SIG-M5 treated with dmso at 0.1 percent for 504 hours (cell line): Measurements from ENCODE around the gene MTUS2.

Experiments
- DNase-seq: peaks from one replicate; lab custom pipeline; 2025; ENCODE audit not compliant: unreplicated experiment; lab: John Stamatoyannopoulos, UW

MTUS2 gene

GRCh38 chr13:29537736-29538651 is 717.9 kb downstream of the MTUS2 start:
- no peak for DNase-seq

DNA sequence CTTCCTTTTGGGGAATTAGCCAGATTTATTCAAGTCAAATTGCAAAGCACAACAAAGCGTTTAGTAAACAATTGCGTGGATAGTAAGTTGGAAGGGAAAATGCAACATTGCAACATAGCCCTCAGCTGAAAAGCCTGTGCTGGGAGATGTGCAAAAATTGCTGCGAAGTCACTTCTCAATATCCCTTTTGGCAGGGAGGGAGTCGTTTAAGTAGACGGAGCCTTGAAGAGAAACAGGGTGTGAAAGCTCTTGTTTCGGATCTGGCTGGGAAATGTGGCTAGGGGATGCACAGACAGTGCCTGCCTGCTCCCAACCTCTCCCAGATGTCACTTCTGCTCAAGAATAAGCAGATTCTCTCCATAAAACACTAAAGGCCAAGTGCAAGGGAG is 718.5 kb downstream of the MTUS2 start:
- no peak for DNase-seq

GRCh38 chr13:29539856-29540255 is 719.7 kb downstream of the MTUS2 start:
- DNase-seq, result peak; percentile 6

GRCh38 chr13:29540334-29540733 is 720.2 kb downstream of the MTUS2 start:
- DNase-seq, result no peak

- no peak for DNase-seq
These were observed 720.7 kb downstream of the MTUS2 start for GRCh38 chr13:29540799-29541198.

DNA sequence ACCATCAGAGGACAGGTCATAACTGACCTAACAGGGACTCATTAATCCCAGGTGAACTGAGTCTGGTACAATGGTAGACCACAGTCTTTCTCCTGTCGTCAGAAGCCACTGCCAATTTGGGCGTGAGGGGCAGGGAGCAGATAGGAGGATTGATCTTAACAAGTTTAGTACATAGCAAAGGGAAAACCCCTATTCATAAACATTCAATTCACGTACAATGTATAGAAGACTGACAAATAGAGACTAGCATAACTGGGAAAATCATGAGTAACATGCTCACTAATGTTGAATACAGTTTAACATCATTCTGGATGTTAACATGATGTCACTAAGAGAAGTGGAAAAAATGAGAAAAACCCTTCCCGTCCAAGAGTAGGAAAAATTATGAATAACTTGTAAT is 721.3 kb downstream of the MTUS2 start:
- no peak for DNase-seq

DNA sequence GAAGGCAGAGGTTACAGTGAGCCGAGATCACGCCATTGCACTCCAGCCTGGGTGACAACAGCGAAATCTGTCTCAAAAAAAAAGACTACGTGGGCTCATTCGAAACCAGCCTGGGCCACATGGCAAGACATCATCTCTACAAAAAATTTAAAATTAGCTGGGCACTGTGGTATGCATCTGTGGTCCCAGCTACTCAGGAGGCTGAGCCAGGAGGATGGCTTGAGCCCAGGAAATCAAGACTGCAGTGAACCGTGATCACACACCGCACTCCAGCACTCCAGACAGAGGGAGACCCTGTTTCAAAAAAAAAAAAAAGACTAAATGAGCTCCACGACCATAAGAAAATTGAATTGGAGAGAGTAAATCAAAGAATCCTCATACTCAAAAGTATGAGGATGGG is 722.2 kb downstream of the MTUS2 start:
- DNase-seq, result no peak

DNA sequence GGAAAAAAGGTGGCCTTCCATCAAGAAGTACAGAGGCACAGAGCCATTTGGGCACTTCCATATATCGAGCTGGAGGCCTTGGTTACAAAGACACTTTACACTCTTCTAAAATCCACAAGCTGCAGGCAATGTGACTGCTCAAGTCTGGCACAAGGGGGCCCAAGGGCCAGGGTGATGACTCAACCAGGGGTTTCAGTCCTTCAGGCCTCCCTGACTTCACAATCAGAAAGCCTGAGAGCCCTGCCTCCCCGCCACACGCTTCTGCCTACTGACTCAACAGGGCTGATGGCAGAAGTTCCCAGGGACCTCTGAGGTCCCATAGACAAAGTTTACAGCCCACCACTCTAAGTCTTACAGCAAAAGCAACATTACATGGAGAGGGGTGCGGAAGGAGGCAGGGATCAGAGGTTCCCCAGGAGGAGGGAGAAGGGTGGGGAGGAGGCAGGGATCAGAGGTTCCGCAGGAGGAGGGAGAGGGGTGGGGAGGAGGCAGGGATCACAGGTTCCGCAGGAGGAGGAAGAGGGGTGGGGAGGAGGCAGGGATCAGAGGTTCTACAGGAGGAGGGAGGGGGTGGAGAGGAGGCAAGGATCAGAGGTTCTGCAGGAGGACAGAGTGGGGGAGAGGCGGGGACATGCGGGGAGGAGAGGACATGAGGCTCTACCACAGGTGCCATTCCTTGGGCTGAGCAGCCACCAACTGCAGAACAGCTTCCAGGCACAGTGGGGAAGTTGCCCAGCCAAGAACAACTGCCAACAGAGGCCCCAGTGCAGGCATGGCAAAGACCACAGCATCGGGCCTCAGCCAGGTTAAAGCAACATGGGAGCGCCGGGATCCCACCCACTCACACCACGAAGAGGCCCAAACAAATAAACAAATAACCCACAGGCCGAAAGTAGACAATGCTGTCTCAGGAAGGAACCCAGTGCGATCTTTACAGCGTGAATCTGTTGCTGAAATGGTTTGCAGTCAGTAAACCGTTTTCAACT is 723.4 kb downstream of the MTUS2 start:
- peak; percentile 74 for DNase-seq

GRCh38 chr13:29545988-29546387 is 725.8 kb downstream of the MTUS2 start:
- no peak for DNase-seq

GRCh38 chr13:29546662-29547061 is 726.5 kb downstream of the MTUS2 start:
- DNase-seq, result no peak

DNA sequence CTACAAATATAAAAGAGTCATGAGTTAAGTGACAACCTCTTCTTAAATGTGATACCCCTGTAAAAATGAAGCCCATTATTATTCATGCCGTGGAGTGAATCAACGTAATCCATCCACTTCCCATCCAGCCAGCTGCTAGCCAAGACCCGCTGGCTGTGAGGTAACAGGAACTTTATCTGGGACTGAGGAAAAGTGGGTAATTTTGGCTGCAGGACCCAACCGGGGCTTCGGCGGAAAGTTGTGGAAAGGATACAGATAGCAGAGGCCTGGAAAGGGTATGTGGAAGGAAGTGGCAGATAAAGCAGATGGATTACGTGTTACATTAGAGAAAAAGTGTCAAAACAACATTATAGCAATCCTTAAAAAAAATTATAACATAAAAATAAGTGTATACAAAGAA is 727.0 kb downstream of the MTUS2 start:
- no peak for DNase-seq

GRCh38 chr13:29548722-29549121 is 728.6 kb downstream of the MTUS2 start:
- no peak for DNase-seq

- no peak for DNase-seq
These were observed 730.4 kb downstream of the MTUS2 start for GRCh38 chr13:29550430-29550988.

DNA sequence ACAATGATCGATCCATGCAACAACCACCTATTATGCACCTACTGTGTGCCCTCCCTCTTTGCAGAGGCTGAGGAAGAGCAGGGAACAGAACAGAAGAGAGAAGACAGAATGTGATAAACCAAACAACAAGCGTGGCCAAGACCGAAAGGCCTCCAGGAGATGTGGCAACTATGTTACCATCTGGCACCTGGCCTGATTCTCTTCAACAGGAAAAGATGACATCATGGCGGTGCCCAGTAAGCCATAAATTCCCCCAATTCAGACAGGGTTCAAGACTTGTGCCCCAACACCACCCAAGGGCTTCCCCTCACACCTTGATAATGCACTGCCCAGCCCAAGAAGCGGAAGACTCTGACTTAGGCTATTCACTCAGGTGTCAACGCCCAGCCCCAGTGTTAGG is 731.1 kb downstream of the MTUS2 start:
- no peak for DNase-seq
